Transverse colon (tissue), 4 donors: ENCODE data around the gene GPR158. TPM values are rescaled to one million over a fixed set of nuclear protein-coding genes. Genes with fewer than 3 reads are reported as not detected.

Source experiments
- DNase-seq: peaks from one replicate; pipeline ENCODE4 v3.0.0-alpha.2; 2019
- H3K27ac ChIP-seq, 4 donors: fragments of 200-600 bp; sonication (generic); 2 replicates each; pipeline ENCODE4 v1.5.1; 2016 to 2018; ENCODE audit warnings: inconsistent platforms in 4 of 4
- H3K27me3 ChIP-seq: fragments of 200-600 bp; sonication (generic); 2 replicates; pipeline ENCODE4 v1.5.1; 2017; ENCODE audit warnings: inconsistent platforms
- H3K36me3 ChIP-seq, 4 donors: fragments of 200-600 bp; sonication (generic); 2 replicates each; pipeline ENCODE4 v1.5.1; 2017 to 2019; ENCODE audit warnings: inconsistent platforms in 4 of 4
- H3K4me1 ChIP-seq, 4 donors: fragments of 200-600 bp; sonication (generic); 2 replicates each; pipeline ENCODE4 v1.5.1; 2017 to 2020; ENCODE audit warnings: inconsistent platforms in 4 of 4
- H3K4me3 ChIP-seq, 4 donors: fragments of 200-600 bp; sonication (generic); 1 replicate in 1 of 4; 2 replicates in 3 of 4; pipeline versions ENCODE4 v1.5.1 to v1.6.1; 2017 to 2019; ENCODE audit warnings: inconsistent platforms in 4 of 4
- H3K9me3 ChIP-seq, 2 donors: fragments of 200-600 bp; sonication (generic); 2 replicates each; pipeline ENCODE4 v1.5.1; 2017 to 2019; ENCODE audit warnings: inconsistent platforms in 2 of 2
- EP300 ChIP-seq: sonication (generic); formaldehyde crosslinking; IDR thresholded peaks from one replicate; pipeline ENCODE4 v1.6.1; 2017; ENCODE audit warnings: antibody characterized with exemption, low read depth
- POLR2A ChIP-seq: fragments of 450-650 bp; IDR thresholded peaks from one replicate; pipeline ENCODE4 v1.6.1; 2016; ENCODE audit warnings: antibody characterized with exemption, mild to moderate bottlenecking, moderate library complexity
- POLR2AphosphoS5 ChIP-seq, 3 donors: sonication (generic); formaldehyde crosslinking; IDR thresholded peaks; one replicate each; pipeline ENCODE4 v1.6.1; 2016; ENCODE audit warnings: antibody characterized with exemption in 3 of 3
- WGBS, 2 donors: methylation state at CpG; one replicate each; pipeline ENCODE4 v1.1.5; 2018; ENCODE audit warnings: low coverage in 1 of 2; 5-methylcytosine and 5-hydroxymethylcytosine counted together
- in situ Hi-C, 4 donors: fragments of 200-750 bp; cut with MboI; loops; one replicate each; pipeline versions ENCODE4 v1.15.0 to v1.15.1; 2017; ENCODE audit warnings: low sequenced_read_pairs in 3 of 4, low pct_ligation_motif_present in 1 of 4, low pct_unique_long_range_greater_than_20kb in 1 of 4
- intact Hi-C: fragments of 100-400 bp; cut with DNase I; formaldehyde crosslinking; loops from one replicate; pipeline ENCODE4 v1.15.1; 2023; ENCODE audit warnings: low total_unique reads
- total RNA-seq, 4 donors: library from RNA; depleted of rRNA; stranded (reverse); fragments of >200 nt; gene quantifications; one replicate each; pipeline ENCODE4 v1.1.0, GENCODE V29; 2016
- TF ChIP-seq, protein P1 (sequence below), 5 experiments: fragments of 200-600 bp in 3 of 5; fragments of 450-650 bp in 2 of 5; sonication (generic) in 3 of 5; IDR thresholded peaks; 1 replicate in 2 of 5; 2 replicates in 3 of 5; pipeline ENCODE4 v1.5.1; 2016 to 2017; ENCODE audit warnings: antibody characterized with exemption in 5 of 5, inconsistent platforms in 3 of 5, mild to moderate bottlenecking in 2 of 5, moderate library complexity in 1 of 5

GPR158 gene
- total RNA-seq, 4 donors from 2014 or later, result 0.16 to 0.27 TPM; not detected in 2

DNA sequence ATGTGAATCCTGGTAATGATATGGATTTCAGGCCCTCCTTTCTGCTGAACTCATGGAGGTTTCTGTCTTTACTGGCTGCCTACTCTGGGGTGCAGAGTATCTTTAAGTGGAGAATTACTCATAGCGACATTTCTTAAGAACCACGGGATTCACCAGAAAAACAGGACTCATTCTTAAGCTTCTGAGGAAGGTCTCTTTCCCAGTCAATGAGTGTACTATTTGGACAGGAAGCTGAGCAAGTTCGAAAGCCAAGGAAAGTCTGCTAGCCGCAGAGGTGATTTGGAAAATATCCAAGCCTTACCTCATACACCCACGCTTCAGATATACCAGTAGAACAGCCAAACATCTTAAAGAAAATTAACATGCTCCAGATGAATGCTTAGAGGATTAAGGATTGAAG lies 381.7 kb downstream of the GPR158 start:
- TF ChIP-seq, protein P1, sequence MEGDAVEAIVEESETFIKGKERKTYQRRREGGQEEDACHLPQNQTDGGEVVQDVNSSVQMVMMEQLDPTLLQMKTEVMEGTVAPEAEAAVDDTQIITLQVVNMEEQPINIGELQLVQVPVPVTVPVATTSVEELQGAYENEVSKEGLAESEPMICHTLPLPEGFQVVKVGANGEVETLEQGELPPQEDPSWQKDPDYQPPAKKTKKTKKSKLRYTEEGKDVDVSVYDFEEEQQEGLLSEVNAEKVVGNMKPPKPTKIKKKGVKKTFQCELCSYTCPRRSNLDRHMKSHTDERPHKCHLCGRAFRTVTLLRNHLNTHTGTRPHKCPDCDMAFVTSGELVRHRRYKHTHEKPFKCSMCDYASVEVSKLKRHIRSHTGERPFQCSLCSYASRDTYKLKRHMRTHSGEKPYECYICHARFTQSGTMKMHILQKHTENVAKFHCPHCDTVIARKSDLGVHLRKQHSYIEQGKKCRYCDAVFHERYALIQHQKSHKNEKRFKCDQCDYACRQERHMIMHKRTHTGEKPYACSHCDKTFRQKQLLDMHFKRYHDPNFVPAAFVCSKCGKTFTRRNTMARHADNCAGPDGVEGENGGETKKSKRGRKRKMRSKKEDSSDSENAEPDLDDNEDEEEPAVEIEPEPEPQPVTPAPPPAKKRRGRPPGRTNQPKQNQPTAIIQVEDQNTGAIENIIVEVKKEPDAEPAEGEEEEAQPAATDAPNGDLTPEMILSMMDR (IDR thresholded peaks at IDR 0.05), result no peak
- TF ChIP-seq POLR2A (no peak), POLR2AphosphoS5 (IDR thresholded peaks at IDR 0.05) (no peak), EP300 (no peak)
- no peak overlapping the region for H3K27ac ChIP-seq
- no peaks in the 10 kb centered on the region for H3K27me3 ChIP-seq
- no peak overlapping the region for H3K4me3 ChIP-seq
- intact Hi-C loops (no loop called here), in situ Hi-C loops (no loop called here)
- H3K36me3 ChIP-seq, result no peaks in the 10 kb centered on the region
- WGBS, 2 donors, result 39 to 48% methylated on average over 3 to 5 of the region's 5 CpGs
- no peaks in the 10 kb centered on the region for H3K9me3 ChIP-seq
- DNase-seq, result no peak
- H3K4me1 ChIP-seq, result no peaks in the 10 kb centered on the region

DNA sequence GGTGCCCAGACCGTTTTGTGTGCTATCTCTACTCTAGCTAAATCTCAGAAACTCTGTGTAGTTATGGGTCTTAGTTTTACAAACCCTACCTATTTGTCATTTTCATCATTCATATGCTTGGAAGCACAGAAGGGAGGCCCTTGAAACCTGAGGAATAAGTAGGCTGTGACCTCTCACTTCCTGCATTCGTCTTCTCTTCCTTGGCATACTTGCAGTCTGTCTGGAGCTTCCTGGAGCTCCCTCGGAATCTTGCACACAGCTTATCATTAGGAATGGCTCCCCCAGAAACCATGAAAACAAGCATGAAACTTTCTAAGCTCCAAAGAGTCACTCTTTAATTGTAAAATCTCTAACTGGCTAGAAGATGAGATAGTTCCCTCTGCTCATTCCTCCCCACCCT lies 382.3 kb downstream of the GPR158 start:
- Histone ChIP-seq H3K9me3 (no peaks in the 10 kb centered on the region), H3K27me3 (no peaks in the 10 kb centered on the region), H3K4me1 (no peaks in the 10 kb centered on the region), H3K4me3 (no peak overlapping the region), H3K36me3 (no peaks in the 10 kb centered on the region), H3K27ac (no peak overlapping the region)
- no peak for DNase-seq
- no peak for TF ChIP-seq POLR2A
- TF ChIP-seq, protein P1 (IDR thresholded peaks at IDR 0.05), result no peak
- TF ChIP-seq EP300, result no peak
- TF ChIP-seq POLR2AphosphoS5 (IDR thresholded peaks at IDR 0.05), result no peak
- intact Hi-C loops (no loop called here), in situ Hi-C loops (no loop called here)
- WGBS, 2 donors, result 51 to 59% methylated on average over 3 of the region's 3 CpGs

DNA sequence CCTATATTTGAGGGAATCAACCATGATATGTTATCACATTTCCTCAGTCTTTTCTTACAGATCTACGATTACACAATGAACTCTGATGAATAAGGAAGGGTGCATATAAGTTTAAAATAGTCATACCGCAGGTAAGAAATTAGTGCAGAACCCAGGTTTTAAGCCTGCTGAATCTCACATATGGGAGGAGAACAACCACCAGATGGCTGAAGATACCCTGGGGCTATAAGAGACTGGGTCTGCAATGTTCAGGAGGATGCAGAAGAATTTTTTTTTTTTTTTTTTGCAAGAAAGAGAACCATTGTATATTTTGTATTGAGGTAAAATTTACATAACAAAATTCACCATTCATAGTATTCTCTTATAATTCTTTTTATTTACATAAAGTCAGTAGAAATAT lies 387.0 kb downstream of the GPR158 start:
- DNase-seq, result no peak
- Histone ChIP-seq H3K27ac (no peak overlapping the region), H3K4me1 (no peaks in the 10 kb centered on the region), H3K9me3 (no peaks in the 10 kb centered on the region), H3K4me3 (no peak overlapping the region), H3K27me3 (no peaks in the 10 kb centered on the region), H3K36me3 (no peaks in the 10 kb centered on the region)
- in situ Hi-C loops, result no loop called here
- WGBS, 2 donors, result 83 to 85% methylated on average over 2 of the region's 2 CpGs
- TF ChIP-seq, protein P1 (IDR thresholded peaks at IDR 0.05), result no peak
- TF ChIP-seq POLR2AphosphoS5 (IDR thresholded peaks at IDR 0.05), result no peak
- TF ChIP-seq POLR2A, result no peak
- TF ChIP-seq EP300, result no peak
- intact Hi-C loops, result loop anchor here (1.0 kb wide), 1 partner anchor 17 kb away; no protein-coding TSS in a partner anchor

DNA sequence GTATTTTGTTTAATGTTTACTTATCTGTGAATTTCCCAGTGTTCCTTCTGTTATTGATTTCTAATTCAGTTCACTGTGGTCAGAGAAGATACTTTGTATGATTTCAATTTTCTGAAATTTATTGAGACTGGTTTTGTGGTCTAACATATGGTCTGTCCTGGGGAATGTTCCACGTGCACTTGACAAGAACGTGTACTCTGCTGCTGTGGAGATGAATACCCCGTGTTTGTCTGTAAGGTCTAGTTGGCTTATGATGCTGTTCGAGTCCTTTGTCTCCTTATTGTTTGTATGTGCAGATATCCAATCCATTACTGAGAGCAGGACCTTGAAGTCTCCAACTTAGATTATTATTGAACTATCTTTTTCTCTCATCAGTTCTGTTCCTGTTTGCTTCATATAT lies 387.7 kb downstream of the GPR158 start:
- Histone ChIP-seq H3K36me3 (no peaks in the 10 kb centered on the region), H3K27me3 (no peaks in the 10 kb centered on the region), H3K9me3 (no peaks in the 10 kb centered on the region), H3K4me1 (no peaks in the 10 kb centered on the region), H3K4me3 (no peak overlapping the region), H3K27ac (no peak overlapping the region)
- no peak for DNase-seq
- WGBS, 2 donors, result 60 to 64% methylated on average over 4 of the region's 4 CpGs
- in situ Hi-C loops, result no loop called here
- intact Hi-C loops, result loop anchor here (1.0 kb wide), 1 partner anchor 18 kb away; no protein-coding TSS in a partner anchor
- no peak for TF ChIP-seq POLR2AphosphoS5 (IDR thresholded peaks at IDR 0.05)
- no peak for TF ChIP-seq EP300
- no peak for TF ChIP-seq POLR2A
- TF ChIP-seq, protein P1 (IDR thresholded peaks at IDR 0.05), result no peak
